ENCODE results near the gene SNX22. TPM values are rescaled to one million over a fixed set of nuclear protein-coding genes. Genes with fewer than 3 reads are reported as not detected.

SNX22 gene
- total RNA-seq, 1 experiment from 2014 or later: 2.6 TPM

DNA sequence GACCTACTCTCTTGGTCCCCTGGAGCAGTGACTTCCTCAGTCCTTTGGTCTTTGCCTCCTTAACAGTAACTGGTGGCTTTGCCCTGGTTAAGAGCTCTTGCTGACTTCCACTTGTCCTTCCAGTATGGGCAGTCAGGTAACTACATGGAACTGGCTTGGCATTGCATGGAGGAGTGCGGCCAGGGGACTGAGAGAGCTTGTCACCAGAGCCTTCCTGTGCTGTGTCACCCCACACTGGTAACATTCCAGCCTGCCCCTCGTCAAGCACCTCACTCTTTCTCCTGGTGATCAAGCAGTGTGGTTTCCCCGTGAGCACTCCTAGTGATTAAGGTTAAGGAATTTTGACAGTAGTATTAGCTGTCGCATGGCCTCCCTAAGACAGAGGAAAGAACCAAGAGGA is 19.3 kb upstream of the SNX22 start:
- Histone ChIP-seq H3K27ac (ENCODE audit: low read depth, low read length, poor library complexity, severe bottlenecking) (no peak overlapping the region), H3K27me3 (replicated peaks; ENCODE audit: insufficient read depth, low read depth, low read length, poor library complexity) (no peaks in the 10 kb centered on the region), H3K4me1 (ENCODE audit: insufficient read depth, low read length, poor library complexity, severe bottlenecking) (no peaks in the 10 kb centered on the region), H3K9me3 (ENCODE audit: low read depth, low read length, poor library complexity, severe bottlenecking) (no peaks in the 10 kb centered on the region), H3K36me3 (ENCODE audit: insufficient read depth, low read length, poor library complexity, severe bottlenecking) (peaks cover 84% of the 10 kb centered on the region), H3K4me3 (ENCODE audit: low read depth, low read length, poor library complexity, severe bottlenecking) (no peak overlapping the region)
- POLR2A ChIA-PET (ENCODE audit: low non-redundant PET): interaction anchor here (0.6 kb wide), 1 partner anchor 156 kb away, joined by 3 read pairs; no protein-coding TSS in a partner anchor
- intact Hi-C loops (cut with micrococcal nuclease; ENCODE audit: unreplicated experiment): no loop called here
- CTCF ChIA-PET: no interaction called here
- BruUV-seq (replicated peaks): no TSS peak
- TF ChIP-seq EZH2 (IDR thresholded peaks at IDR 0.05; ENCODE audit: borderline replicate concordance, low read depth, low read length, poor library complexity, severe bottlenecking): no peak
- TF ChIP-seq, protein P1, sequence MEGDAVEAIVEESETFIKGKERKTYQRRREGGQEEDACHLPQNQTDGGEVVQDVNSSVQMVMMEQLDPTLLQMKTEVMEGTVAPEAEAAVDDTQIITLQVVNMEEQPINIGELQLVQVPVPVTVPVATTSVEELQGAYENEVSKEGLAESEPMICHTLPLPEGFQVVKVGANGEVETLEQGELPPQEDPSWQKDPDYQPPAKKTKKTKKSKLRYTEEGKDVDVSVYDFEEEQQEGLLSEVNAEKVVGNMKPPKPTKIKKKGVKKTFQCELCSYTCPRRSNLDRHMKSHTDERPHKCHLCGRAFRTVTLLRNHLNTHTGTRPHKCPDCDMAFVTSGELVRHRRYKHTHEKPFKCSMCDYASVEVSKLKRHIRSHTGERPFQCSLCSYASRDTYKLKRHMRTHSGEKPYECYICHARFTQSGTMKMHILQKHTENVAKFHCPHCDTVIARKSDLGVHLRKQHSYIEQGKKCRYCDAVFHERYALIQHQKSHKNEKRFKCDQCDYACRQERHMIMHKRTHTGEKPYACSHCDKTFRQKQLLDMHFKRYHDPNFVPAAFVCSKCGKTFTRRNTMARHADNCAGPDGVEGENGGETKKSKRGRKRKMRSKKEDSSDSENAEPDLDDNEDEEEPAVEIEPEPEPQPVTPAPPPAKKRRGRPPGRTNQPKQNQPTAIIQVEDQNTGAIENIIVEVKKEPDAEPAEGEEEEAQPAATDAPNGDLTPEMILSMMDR (conservative IDR thresholded peaks at IDR 0.05; ENCODE audit: low read depth, low read length): no peak
- no peak for DNase-seq (ENCODE audit: low spot score)

DNA sequence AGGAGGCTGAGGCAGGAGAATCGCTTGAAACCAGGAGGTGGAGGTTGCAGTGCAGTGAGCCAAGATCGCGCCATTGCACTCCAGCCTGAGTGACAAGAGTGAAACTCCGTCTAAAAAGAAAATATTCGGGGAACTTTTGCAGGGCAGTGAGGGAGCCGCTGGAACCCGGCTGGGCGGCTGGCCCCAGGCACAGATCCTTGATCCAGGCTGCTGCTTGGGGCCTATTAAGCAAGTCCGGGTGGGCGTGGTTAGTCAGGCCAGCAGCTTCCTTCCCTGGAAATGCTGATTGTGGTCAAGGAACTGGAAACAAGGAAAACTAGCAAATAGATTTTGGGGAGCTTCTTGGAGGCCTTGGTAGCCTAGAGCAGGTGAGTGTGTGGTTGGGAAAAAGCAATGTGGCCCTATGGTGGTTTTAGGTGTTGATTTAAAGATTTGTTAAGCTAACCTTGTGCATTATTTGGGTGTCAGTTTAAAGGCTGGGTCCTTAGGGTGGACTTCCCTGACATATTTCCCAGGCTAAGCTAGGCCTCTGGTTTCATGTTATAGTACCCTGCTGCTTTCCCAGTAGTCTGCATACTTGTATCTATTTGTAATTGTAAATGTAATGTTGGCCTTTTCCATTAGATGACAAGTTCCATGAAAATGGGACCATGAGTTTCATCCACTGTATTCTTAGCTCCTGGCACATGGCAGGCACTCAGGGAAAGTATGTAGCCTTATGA is 17.7 kb upstream of the SNX22 start:
- Histone ChIP-seq H3K27me3 (replicated peaks; ENCODE audit: insufficient read depth, low read depth, low read length, poor library complexity) (no peaks in the 10 kb centered on the region), H3K4me1 (ENCODE audit: insufficient read depth, low read length, poor library complexity, severe bottlenecking) (no peaks in the 10 kb centered on the region), H3K27ac (ENCODE audit: low read depth, low read length, poor library complexity, severe bottlenecking) (peak overlapping the region; percentile 30), H3K9me3 (ENCODE audit: low read depth, low read length, poor library complexity, severe bottlenecking) (no peaks in the 10 kb centered on the region), H3K36me3 (ENCODE audit: insufficient read depth, low read length, poor library complexity, severe bottlenecking) (peaks cover 73% of the 10 kb centered on the region), H3K4me3 (ENCODE audit: low read depth, low read length, poor library complexity, severe bottlenecking) (no peak overlapping the region)
- no peak for DNase-seq (ENCODE audit: low spot score)
- BruUV-seq (replicated peaks): no TSS peak
- intact Hi-C loops (cut with micrococcal nuclease; ENCODE audit: unreplicated experiment): no loop called here
- CTCF ChIA-PET: no interaction called here
- TF ChIP-seq, protein P1 (conservative IDR thresholded peaks at IDR 0.05; ENCODE audit: low read depth, low read length): no peak
- no peak for TF ChIP-seq EZH2 (IDR thresholded peaks at IDR 0.05; ENCODE audit: borderline replicate concordance, low read depth, low read length, poor library complexity, severe bottlenecking)
- POLR2A ChIA-PET (ENCODE audit: low non-redundant PET): no interaction called here

DNA sequence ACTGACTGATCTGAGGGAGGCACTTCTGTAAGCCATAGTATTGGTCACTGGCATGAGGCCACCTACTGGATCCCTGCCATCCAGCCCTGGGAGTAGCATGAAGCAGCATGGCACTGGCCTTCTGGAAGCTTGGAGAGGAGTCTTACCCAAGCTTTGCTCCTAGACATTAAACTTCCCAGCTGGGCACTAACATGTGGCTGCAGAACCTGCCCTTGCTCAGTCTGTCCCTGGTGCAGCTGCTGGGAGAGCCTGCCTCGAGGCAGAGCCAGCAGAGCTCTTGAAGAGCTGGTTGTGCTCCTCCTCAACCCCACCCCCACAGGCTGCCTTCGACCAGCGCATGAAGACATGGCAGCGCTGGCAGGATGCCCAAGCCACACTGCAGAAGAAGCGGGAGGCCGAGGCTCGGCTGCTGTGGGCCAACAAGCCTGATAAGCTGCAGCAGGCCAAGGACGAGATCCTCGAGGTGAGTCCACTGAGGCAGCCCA is 17.1 kb upstream of the SNX22 start:
- BruUV-seq (replicated peaks): no TSS peak
- ChIA-PET POLR2A (ENCODE audit: low non-redundant PET) (no interaction called here), CTCF (no interaction called here)
- intact Hi-C loops (cut with micrococcal nuclease; ENCODE audit: unreplicated experiment): no loop called here
- H3K9me3 ChIP-seq (ENCODE audit: low read depth, low read length, poor library complexity, severe bottlenecking): no peaks in the 10 kb centered on the region
- peak overlapping the region; percentile 30 for H3K27ac ChIP-seq (ENCODE audit: low read depth, low read length, poor library complexity, severe bottlenecking)
- DNase-seq (ENCODE audit: low spot score): no peak
- peaks cover 69% of the 10 kb centered on the region for H3K36me3 ChIP-seq (ENCODE audit: insufficient read depth, low read length, poor library complexity, severe bottlenecking)
- H3K4me1 ChIP-seq (ENCODE audit: insufficient read depth, low read length, poor library complexity, severe bottlenecking): no peaks in the 10 kb centered on the region
- no peaks in the 10 kb centered on the region for H3K27me3 ChIP-seq (replicated peaks; ENCODE audit: insufficient read depth, low read depth, low read length, poor library complexity)
- H3K4me3 ChIP-seq (ENCODE audit: low read depth, low read length, poor library complexity, severe bottlenecking): no peak overlapping the region
- TF ChIP-seq, protein P1 (conservative IDR thresholded peaks at IDR 0.05; ENCODE audit: low read depth, low read length): no peak
- no peak for TF ChIP-seq EZH2 (IDR thresholded peaks at IDR 0.05; ENCODE audit: borderline replicate concordance, low read depth, low read length, poor library complexity, severe bottlenecking)

All from A673 (cell line).